ENCODE results near the gene CFAP97D2.
"Not testable (repeated sequence)": the region's sequence is repeated elsewhere in the genome, so short reads cannot be mapped to it uniquely, and the experiment has no call there.

CFAP97D2 gene

GRCh38 chr13:114158869-114159666, 20.0 kb upstream of the CFAP97D2 start:
- DNase-seq = not testable (repeated sequence)

- DNase-seq = no peak
Observed at GRCh38 chr13:114161028-114161556, 18.0 kb upstream of the CFAP97D2 start.

GRCh38 chr13:114161644-114162532, 17.2 kb upstream of the CFAP97D2 start:
- DNase-seq = peak; percentile 50

GRCh38 chr13:114162533-114162922, 16.5 kb upstream of the CFAP97D2 start:
- no peak for DNase-seq

GRCh38 chr13:114164053-114164452, 15.0 kb upstream of the CFAP97D2 start:
- DNase-seq = no peak

- DNase-seq = no peak
Observed at GRCh38 chr13:114164681-114165429, 14.2 kb upstream of the CFAP97D2 start.

GRCh38 chr13:114166381-114167131, 12.5 kb upstream of the CFAP97D2 start:
- peak; percentile 52 for DNase-seq

GRCh38 chr13:114167426-114167825, 11.6 kb upstream of the CFAP97D2 start:
- no peak for DNase-seq

- no peak for DNase-seq
Observed at GRCh38 chr13:114167885-114168284, 11.2 kb upstream of the CFAP97D2 start.

GRCh38 chr13:114173272-114173671, 5.8 kb upstream of the CFAP97D2 start:
- DNase-seq = no peak

- DNase-seq = no peak
Observed at GRCh38 chr13:114173745-114174144, 5.3 kb upstream of the CFAP97D2 start.

GRCh38 chr13:114174529-114174961, 4.5 kb upstream of the CFAP97D2 start:
- no peak for DNase-seq

- DNase-seq = not testable (repeated sequence)
Observed at GRCh38 chr13:114176359-114176902, 2.6 kb upstream of the CFAP97D2 start.

GRCh38 chr13:114177245-114178010, 1.6 kb upstream of the CFAP97D2 start:
- no peak for DNase-seq

- DNase-seq = no peak
Observed at GRCh38 chr13:114185182-114185971, 6.3 kb downstream of the CFAP97D2 start.

- peak; percentile 40 for DNase-seq
Observed at GRCh38 chr13:114194853-114195252, 15.8 kb downstream of the CFAP97D2 start.

- DNase-seq = no peak
Observed at GRCh38 chr13:114196629-114197028, 17.6 kb downstream of the CFAP97D2 start.

- no peak for DNase-seq
Observed at GRCh38 chr13:114198556-114198955, 19.5 kb downstream of the CFAP97D2 start.

- DNase-seq = not testable (repeated sequence)
Observed at GRCh38 chr13:114199526-114199925, 20.5 kb downstream of the CFAP97D2 start.

GRCh38 chr13:114199954-114200353, 20.9 kb downstream of the CFAP97D2 start:
- DNase-seq = no peak

Measured in RPMI8226 (cell line).